GM19035 (cell line): ENCODE measurements around the gene GPATCH4.
"Not testable (repeated sequence)": the region's sequence is repeated elsewhere in the genome, so short reads cannot be mapped to it uniquely, and the experiment has no call there.

Source experiments
- ATAC-seq: cut with Tn5 transposase; IDR thresholded peaks from one replicate; pipeline ENCODE4 v1.9.1; 2021; ENCODE audit not compliant: unreplicated experiment

Gene GPATCH4

DNA sequence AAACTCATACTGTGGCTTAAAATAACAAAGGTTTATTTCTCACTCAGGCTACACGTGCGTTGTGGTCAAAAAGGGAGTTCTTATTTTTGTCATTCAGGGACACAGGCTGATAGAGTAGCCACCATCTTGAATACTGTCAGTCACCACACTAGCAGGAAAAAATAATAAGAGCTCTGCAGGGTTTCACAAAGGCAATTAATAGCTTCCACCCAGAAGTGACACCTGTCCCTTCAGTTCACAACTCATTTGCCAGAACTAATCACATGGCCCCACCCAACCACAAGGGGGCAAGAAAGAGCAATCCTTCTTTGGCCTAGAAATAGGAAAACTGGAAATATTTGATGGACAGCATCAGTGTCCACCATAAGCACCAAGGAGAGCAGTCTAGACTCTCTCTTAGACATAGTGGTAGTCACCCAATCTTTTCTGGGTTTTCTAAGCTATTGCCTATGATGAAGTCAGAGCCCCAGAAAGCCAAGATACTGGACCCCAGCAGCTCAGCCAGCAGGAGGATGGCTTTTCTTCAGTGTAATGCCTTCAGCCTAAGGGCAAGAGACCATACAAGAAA, 26.1 kb upstream of the GPATCH4 start:
- ATAC-seq, result no peak

DNA sequence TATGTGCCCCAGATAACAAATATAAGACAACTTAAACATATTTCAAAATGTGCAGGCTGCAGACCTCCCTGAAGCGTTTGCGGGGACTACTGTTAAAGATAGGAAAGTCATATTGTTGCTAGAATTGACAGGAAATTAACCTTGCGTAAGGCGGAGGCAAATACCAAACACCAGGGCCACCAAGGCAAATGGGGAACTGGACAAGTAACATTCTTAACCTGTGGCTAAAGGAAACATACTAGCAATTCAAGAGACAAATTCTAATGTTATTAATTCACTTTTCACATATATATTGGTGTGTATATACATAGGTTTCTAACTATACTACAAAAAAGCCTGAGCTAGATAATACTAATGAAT, 24.8 kb upstream of the GPATCH4 start:
- ATAC-seq, result no peak

DNA sequence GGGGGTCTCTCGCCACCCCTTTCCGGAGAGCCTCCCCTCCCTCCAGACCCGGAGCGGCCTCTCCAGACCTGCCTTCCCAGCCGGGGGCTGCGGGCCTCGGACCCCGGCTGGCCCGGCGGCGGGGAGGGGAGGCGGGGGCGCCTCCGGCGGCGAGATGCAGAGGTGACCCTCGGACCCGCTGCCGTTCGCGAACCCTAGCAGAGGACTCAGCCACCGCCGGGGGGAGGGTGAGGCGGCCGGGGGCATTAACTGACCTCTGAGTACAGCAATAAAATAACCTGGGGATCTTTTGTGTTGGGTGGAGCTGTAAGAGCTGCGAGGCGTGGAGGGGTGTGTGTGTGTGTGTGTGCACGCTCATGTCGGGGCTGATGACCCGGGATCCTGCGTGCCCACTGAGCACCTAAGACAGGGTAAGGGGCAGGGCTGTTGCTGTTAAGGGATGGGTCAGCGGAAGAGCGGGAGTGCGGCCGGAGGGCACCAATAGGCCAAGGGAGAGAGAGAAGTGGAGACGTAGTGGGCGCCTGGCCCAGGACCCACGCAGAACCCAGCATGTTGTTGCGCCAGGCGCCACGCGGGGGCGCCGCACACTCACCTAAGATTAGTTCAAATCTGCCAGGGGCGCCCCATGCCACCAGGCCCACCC, 24.3 kb upstream of the GPATCH4 start:
- no peak for ATAC-seq

DNA sequence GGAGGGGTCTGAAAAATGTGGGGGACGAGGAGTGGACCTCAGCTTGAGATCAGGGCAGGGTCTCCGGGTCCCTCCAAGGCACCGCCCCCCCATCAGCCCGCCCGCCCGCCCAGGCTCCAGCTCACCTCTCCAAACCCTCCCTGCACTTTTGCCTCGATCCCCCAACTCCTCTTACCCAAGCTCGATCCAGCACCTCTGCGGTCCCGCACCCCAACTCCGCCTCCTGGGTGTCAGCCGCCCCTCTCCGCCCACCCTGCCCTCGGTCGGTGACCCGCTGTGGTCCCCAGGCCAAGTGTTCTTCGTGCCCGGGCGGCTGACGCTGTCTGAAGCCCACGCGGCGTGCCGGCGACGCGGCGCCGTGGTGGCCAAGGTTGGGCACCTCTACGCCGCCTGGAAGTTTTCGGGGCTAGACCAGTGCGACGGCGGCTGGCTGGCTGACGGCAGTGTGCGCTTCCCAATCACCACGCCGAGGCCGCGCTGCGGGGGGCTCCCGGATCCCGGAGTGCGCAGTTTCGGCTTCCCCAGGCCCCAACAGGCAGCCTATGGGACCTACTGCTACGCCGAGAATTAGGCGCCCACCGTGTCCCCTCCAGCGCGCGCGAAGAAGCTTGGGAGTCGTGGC, 23.6 kb upstream of the GPATCH4 start:
- ATAC-seq, result no peak

DNA sequence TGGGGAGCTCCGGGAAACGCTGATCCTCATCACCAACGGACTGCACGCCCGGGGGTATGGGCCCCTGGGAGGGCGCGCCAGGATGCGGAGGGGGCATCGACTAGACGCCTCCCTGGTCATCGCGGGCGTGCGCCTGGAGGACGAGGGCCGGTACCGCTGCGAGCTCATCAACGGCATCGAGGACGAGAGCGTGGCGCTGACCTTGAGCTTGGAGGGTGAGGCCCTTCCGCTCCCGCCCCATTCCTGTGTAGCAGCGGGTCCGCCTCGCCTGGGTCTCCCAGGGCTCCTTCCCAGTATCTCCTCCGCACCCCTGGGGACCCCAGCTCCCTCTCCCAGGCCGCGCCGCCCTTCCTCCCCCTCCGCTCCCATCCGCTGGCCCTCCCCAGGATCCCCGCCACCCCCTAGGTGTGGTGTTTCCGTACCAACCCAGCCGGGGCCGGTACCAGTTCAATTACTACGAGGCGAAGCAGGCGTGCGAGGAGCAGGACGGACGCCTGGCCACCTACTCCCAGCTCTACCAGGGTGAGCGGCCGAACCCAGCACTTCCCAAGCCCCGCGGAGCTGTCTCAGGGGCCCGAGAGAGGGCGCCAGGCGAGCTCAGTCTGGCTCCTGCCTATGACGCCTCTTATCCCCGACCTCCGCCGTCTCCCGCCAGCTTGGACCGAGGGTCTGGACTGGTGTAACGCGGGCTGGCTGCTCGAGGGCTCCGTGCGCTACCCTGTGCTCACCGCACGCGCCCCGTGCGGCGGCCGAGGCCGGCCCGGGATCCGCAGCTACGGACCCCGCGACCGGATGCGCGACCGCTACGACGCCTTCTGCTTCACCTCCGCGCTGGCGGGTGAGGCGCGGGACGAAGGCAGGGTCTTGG, 22.9 kb upstream of the GPATCH4 start:
- ATAC-seq, result no peak

DNA sequence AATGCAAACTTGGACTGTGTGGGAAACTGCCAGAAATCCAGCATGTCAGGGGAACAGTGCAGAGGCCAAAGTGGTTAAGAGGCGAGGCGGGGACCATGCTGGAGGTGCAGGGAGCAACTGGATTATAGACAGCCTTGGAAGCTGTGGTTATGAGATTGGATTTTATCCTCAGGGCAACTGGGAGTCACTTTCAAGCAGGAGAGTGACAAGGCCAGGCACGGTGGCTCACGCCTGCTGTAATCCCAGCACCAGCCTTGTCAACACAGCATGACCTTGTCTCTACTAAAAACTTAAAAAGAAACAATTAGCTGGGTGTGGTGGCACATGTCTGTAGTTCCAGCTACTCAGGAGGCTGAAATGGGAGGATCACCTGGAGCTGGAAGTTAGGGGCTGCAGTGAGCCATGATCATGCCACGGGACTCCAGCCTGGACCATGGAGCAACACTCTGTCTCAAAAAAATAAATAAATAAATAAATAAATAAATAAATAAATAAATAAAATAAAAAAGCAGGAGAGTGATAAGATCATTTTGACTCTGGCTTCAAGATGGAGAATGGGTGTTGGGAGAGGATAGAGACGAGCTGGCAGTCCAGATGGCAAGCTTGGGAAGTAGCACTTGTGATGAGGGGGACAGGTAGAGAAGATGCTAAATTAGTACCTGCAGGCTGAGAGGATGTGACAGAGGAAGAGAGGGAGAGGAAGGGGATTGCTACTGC, 21.5 kb upstream of the GPATCH4 start:
- no peak for ATAC-seq

DNA sequence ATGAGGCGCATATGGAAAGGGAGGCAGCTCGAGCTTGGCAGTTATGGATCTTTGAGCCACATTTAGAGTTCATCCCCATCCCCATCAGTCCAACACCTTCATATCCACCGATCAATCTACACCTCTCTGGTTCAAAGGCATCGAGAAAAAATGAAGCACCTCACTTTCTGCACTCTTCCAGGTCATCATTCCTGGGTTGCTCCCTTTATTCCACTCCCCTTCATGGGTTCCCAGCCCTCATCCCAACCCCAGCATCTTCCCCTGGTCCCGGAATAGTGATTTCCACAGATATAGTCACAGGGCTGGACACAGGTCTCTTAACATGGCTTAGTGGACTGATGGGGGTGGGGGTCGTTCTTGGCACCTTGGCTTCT, 18.3 kb upstream of the GPATCH4 start:
- no peak for ATAC-seq

DNA sequence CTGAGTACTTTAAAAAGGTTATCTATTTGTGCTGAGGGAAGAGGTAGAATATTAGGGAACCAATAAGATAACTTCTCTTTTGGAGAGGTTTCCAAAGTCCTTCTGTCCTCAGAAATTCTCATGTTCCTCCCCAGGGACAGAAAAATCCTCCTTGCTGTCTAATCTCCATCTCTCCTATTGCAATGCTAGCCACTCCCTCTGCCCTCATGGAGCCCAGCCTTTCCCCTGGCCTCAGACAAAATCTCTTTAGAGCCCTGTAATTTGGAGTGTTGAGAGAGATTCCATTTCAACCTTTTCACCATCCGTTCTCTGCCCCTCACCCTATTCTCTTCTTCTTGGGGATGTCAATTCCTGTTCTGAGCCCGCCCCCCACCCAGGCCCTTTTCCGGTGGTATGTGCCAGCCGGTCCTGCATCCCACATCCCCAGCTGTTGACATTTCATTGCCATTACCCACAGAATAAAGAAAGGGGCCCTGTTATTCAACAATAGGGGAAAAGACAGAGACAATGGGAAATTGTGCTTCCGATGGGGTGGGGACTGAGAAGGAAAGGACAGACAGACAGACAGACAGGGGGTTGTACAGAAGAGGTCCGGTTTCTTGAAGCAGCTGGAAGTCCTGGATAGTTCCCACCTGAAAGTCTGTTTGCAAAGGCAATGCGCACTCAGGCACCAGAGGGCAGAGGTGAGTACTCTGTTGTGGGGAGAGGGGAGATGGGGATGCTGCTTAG, 17.7 kb upstream of the GPATCH4 start, which contains the start of gene HAPLN2:
Gene HAPLN2 (plus strand): TSS at position 563 of the 729 bp plus-strand sequence. CDS start 4,076 bp downstream, outside the sequence.
- no peak for ATAC-seq

DNA sequence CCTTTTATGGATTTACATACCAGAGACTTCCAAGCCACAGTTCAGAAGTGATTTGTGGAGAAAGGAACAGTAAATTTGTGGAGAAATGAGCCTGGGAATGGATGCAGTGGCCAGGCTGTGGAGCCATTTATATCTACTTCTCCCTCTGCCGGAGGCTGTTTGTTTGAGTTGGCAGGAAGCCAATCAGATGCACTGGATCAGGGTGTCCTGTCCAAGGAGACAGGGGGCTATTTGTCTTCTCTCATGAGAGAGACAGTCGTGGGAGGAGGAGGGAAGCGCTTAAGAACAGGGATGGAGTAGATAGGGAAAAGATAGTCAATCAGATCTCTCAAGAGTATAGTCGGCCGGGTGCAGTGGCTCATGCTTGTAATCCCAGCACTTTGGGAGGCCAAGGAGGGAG, 15.2 kb upstream of the GPATCH4 start:
- no peak for ATAC-seq

DNA sequence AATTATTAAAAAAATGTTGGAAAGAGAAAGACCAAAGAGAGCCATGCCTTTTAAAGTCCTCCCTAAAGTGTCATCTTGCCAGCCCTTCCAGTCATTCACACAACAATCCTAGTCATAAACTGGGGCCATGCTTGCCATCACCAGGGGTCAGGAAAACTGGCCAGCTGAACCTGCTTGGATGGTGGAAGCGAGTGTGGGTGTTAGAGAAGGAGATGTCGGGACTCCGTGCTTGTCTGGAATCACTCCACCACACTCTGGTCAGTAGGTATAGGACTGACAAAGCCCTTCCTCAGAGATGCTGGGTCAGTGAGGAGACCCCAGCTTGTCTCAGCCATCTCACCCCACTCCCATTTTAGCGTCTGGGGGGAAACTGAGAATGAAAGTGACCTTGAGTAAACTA, 14.7 kb upstream of the GPATCH4 start:
- ATAC-seq, result no peak

DNA sequence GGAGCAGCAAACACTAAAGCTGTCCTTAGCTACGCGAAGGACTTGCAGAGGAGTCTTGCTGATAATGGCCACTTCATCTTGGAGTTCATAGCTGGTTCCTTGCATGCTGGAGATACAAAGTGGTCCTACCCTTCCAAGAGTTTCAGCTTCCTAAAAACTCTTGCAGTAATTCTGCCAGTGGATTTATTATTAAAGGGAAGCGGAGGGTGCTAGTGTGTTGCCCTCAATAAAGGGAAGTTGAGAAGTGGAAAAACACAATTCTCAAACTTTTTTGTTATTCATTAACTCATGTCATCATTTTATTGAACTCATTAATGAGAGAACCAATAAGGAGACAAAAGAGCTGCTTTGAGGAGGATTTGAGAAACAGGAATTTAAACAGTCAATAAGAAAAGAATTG, 11.4 kb upstream of the GPATCH4 start:
- ATAC-seq, result no peak

DNA sequence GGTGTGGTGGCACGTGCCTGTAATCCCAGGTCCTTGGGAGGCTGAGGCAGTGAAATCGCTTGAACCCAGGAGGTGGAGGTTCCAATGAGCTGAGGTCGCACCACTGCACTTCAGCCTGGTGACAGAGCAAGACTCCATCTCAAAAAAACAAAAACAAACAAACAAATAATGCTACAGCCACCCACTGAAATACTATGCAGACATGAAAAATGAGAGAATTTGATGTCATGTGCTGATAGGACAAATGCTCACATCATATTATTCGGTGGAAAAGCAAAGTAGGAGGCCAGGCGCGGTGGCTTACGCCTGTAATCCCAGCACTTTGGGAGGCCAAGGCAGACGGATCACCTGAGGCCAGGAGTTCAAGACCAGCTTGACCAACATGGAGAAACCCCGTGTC, 8.8 kb upstream of the GPATCH4 start:
- ATAC-seq, result not testable (repeated sequence)

DNA sequence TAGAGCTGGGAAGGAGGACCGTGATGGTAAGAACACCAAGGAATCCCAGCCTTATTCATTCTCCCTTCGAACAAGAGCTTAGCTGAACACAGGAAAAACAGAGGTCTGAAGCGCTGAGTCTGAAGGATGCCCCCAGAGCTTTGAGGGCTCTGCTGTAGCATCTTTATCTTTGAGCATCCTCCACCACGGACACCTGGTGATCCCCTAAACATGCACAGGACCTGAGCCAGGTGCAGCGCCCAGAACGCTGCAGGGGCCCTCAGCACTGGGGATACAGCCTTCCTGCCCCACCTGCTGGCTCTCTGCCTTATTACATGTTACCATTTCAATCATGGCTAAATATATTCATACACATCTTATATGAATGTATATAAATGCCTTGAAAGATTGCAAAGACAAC, 7.7 kb upstream of the GPATCH4 start:
- no peak for ATAC-seq

DNA sequence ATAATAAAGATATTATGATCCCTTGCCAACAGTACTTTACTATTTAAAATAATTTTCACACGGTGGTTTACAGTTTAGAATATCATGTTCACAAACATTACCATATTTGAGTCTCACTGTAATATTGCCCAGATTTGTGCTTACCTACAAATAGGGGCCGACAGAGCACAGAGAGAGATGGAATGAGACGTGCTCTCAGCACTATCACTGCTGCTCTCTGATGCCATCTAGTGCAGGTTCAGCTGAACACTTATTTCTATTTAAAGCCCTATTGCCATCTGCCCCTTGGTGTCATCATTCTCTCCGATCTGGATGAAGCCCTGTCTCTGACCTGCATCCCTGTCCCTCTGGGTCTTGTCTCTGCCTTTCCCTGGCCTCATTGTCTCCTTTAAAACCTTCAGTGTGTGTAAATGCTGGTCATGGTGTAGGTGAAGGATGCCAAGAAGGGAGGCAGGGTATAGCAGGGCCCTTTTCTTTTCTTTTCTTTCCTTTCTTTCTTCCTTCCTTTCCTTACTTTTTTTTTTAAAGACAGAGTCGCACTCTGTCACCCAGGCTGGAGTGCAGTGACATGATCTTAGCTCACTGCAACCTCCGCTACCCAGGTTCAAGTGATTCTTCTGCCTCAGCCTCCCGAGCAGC, 6.9 kb upstream of the GPATCH4 start:
- ATAC-seq, result peak; percentile 62

DNA sequence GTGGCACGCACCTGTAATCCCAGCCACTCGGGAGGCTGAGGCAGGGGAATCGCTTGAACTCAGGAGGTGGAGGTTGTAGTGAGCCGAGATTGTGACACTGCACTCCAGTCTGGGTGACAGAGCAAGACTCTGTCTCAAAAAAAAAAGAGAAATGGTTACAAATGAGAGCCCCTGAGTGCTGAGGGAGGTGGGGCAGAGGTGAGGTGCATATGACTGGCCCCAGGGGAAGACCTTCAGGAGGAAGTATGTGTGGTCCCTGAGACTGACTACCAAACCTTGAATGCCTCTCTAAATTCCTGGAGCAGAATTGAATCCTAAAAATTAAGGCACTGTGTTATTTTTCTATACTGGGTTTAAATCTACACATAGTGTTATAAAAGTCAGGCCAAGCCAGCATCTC, 6.1 kb upstream of the GPATCH4 start:
- ATAC-seq, result not testable (repeated sequence)

DNA sequence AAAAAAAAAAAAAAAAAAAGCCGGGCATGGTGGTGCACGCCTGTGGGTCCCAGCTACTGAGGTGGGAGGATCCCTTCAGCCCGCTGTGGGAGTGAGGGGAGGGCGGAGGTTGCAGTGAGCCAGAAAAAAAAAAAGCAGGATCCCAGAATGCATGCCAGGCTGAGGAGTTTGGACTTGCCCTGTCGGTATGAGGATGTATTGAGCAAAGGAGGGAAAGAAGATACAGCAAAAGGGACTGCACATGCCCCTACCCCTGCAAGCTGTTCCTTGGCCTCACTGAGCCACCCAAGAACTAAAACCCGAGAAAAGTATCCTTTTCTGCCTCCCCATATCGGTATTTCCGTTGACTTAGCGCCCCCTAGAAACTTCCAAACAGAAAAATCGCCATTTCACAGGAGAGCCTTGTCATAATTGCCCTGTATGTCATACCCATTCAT, 1.3 kb upstream of the GPATCH4 start:
- no peak for ATAC-seq

DNA sequence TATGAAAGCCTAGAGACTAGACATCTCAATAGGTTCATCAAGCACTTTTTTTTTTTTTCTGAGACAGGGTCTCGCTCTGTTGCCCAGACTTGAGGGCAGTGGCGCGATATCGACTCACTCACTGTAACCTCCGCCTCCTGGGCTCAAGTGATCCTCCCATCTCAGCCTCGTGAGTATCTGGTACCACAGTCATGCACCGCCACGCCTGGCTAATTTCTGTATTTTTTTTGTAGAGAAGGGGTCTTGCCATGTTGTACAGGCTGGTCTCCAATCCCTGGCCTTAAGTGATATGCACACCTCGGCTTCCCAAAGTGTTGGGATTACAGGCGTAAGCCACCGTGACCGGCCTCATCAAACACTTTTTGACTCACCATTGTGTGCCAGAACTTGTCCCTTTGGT, 613 bp upstream of the GPATCH4 start:
- no peak for ATAC-seq

DNA sequence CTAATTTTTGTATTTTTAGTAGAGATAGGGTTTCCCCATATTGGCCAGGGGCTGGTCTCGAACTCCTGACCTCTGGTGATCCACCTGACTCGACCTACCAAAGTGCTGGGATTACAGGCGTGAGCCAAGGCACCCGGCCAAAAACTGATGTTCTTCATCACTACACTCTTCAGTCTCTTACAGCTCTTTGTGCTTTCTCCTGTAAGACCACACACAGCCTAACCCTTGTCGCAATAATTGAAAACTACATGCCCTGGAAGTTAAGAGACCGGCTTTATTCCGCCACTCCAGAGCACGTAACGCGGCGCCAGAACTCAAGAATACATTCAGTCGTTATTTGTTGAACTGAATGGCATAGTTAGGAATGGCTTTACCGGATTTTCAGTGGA, 552 bp downstream of the GPATCH4 start:
- peak; percentile 5 for ATAC-seq

DNA sequence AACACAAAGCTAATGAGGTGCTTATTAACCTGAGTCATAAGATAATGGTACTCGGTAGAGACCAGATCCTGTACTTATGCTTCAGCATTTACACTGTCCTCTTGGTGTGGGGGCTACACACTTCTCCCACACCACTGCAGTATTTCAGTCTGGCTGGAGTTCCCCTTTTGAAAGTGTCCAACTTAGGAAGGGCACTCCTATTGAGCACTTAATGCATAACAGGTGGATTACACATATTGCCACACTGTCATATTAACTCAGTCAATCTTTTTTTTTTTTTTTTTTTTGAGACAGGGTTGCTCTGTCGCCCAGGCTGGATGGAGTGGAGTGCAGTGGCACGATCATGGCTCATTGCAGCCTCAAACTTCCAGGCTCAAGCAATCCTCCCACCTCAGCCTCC, 1.5 kb downstream of the GPATCH4 start:
- ATAC-seq, result no peak
